NT2/D1 (cell line): ENCODE data around the gene HERPUD1.

Experiments used
- DNase-seq: peaks from one replicate; pipeline ENCODE4 v3.0.0-alpha.2; 2011; ENCODE audit warnings: low read depth, low spot score
- H3K27me3 ChIP-seq: 2 replicates; pipeline ENCODE4 v1.6.0; 2011; ENCODE audit warnings: mild to moderate bottlenecking; ENCODE audit not compliant: insufficient read length, insufficient read depth
- H3K36me3 ChIP-seq: 2 replicates; pipeline ENCODE4 v1.6.1; 2011; ENCODE audit warnings: mild to moderate bottlenecking, low read length, mixed read lengths; ENCODE audit not compliant: insufficient read depth, insufficient read length
- H3K4me1 ChIP-seq: 2 replicates; pipeline ENCODE4 v1.5.1; 2011; ENCODE audit not compliant: insufficient read depth, insufficient read length
- H3K4me3 ChIP-seq: 2 replicates; pipeline ENCODE4 v1.5.1; 2011; ENCODE audit warnings: low read depth; ENCODE audit not compliant: insufficient read length
- H3K9ac ChIP-seq: 2 replicates; pipeline ENCODE4 v1.6.0; 2011; ENCODE audit warnings: low read depth; ENCODE audit not compliant: insufficient read length
- H3K9me3 ChIP-seq: 2 replicates; pipeline ENCODE4 v1.5.1; 2011; ENCODE audit warnings: mild to moderate bottlenecking, low read length; ENCODE audit not compliant: insufficient read depth
- SUZ12 ChIP-seq: IDR thresholded peaks from 2 replicates; pipeline ENCODE4 v1.6.1; 2011; ENCODE audit not compliant: insufficient read length, insufficient read depth; ENCODE audit errors: extremely low read depth
- YY1 ChIP-seq: IDR thresholded peaks from 2 replicates; pipeline ENCODE4 v1.6.1; 2011; ENCODE audit not compliant: insufficient read length, insufficient read depth
- ZNF274 ChIP-seq: IDR thresholded peaks from 2 replicates; pipeline ENCODE4 v1.6.1; 2011; ENCODE audit warnings: mild to moderate bottlenecking, low read depth, low read length

The HERPUD1 gene

DNA sequence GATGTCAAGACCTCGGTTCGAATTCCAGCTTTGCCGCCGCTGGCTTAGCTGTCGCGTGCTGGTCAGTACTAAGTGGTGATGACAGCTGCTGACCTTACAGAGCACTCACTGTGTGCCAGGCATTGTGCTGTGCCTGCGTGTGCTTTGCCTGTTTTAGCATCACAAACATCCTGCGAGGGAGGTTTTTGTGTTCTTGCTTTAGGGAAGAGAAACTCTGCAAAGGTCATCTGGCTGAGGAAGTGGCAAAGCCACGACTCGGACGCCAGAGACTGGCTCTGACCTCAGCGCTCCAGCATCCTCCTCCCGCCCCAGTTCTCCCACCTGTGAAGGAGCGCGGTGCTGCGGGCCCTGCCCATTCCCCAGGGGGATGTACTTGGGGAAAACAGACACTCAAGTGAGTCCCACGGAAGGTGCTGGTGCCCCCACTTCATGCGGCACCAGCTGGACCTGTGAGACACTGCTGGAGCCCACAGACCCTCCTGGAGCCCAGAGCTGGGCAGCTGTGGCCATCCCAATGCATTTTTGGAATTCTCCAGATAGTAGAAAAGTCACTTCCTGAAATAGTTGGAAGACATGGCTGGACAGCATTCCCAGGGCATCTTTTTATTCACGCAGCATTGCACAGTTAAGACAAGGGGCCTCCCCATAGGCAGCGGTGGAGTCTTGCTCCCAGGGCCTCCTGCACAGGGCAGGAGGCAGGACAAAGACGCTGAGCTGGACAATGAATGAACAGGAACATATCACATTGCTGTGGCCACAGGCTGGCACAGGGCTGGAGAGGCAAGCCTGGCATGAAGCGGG is 20.0 kb upstream of the HERPUD1 start:
- no peaks in the 10 kb centered on the region for H3K27me3 ChIP-seq
- H3K4me1 ChIP-seq = peaks cover 10% of the 10 kb centered on the region
- H3K4me3 ChIP-seq = no peak overlapping the region
- no peak for TF ChIP-seq ZNF274
- TF ChIP-seq SUZ12 = no peak
- no peak for TF ChIP-seq YY1
- no peak for DNase-seq
- H3K36me3 ChIP-seq = no peaks in the 10 kb centered on the region
- no peak overlapping the region for H3K9ac ChIP-seq
- no peaks in the 10 kb centered on the region for H3K9me3 ChIP-seq

GRCh38 chr16:56912746-56913708 is 18.9 kb upstream of the HERPUD1 start:
- no peak overlapping the region for H3K4me3 ChIP-seq
- no peaks in the 10 kb centered on the region for H3K27me3 ChIP-seq
- no peak overlapping the region for H3K9ac ChIP-seq
- TF ChIP-seq SUZ12 (no peak), YY1 (no peak), ZNF274 (no peak)
- H3K4me1 ChIP-seq = peaks cover 10% of the 10 kb centered on the region
- H3K36me3 ChIP-seq = no peaks in the 10 kb centered on the region
- no peaks in the 10 kb centered on the region for H3K9me3 ChIP-seq
- no peak for DNase-seq

- TF ChIP-seq YY1 (no peak), SUZ12 (no peak), ZNF274 (no peak)
- H3K4me1 ChIP-seq = peaks cover 10% of the 10 kb centered on the region
- no peaks in the 10 kb centered on the region for H3K9me3 ChIP-seq
Measured at GRCh38 chr16:56914896-56915295, 17.0 kb upstream of the HERPUD1 start.

GRCh38 chr16:56915336-56916119 is 16.4 kb upstream of the HERPUD1 start:
- Histone ChIP-seq H3K4me1 (peaks cover 10% of the 10 kb centered on the region), H3K9me3 (no peaks in the 10 kb centered on the region), H3K27me3 (no peaks in the 10 kb centered on the region), H3K36me3 (no peaks in the 10 kb centered on the region), H3K9ac (no peak overlapping the region), H3K4me3 (no peak overlapping the region)
- no peak for DNase-seq
- no peak for TF ChIP-seq SUZ12
- no peak for TF ChIP-seq YY1
- TF ChIP-seq ZNF274 = no peak

More at GRCh38 chr16:56914896-56915295, 17.0 kb upstream of the HERPUD1 start:
- H3K36me3 ChIP-seq = no peaks in the 10 kb centered on the region
- H3K9ac ChIP-seq = no peak overlapping the region
- H3K27me3 ChIP-seq = no peaks in the 10 kb centered on the region
- DNase-seq = no peak
- no peak overlapping the region for H3K4me3 ChIP-seq

GRCh38 chr16:56916571-56917403 is 15.2 kb upstream of the HERPUD1 start:
- no peaks in the 10 kb centered on the region for H3K36me3 ChIP-seq
- H3K27me3 ChIP-seq = no peaks in the 10 kb centered on the region
- DNase-seq = no peak
- no peak overlapping the region for H3K4me3 ChIP-seq
- H3K9ac ChIP-seq = no peak overlapping the region
- TF ChIP-seq YY1 (no peak), ZNF274 (no peak), SUZ12 (no peak)
- peaks cover 7% of the 10 kb centered on the region for H3K4me1 ChIP-seq
- no peaks in the 10 kb centered on the region for H3K9me3 ChIP-seq

DNA sequence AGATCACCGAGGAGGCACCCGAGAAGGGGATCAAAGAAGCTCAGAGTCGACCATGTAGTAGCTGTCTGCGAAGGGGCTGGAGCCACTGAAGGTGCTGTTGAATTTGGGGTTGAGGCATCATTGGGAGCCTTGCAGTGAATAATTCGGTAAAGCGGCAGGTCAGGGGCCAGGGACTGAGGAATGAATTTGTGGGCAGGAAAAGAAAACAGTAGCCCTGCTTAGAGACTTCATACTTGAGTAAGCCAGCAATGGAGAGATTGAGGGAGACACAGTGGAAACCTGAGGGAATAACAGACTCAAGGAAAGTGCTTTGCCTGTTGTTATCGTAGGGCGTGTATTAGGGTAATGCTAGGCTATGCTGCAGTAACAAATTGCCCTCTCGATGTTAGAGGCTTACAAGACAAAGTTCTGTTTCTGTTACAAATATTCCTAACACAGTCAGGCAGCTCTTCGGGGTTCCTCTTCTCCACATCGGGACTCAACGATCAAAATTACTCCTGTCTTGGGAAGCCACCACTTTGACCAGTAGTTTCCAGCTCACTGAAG is 13.4 kb upstream of the HERPUD1 start:
- TF ChIP-seq YY1 (no peak), ZNF274 (no peak), SUZ12 (no peak)
- no peak for DNase-seq
- Histone ChIP-seq H3K4me1 (no peaks in the 10 kb centered on the region), H3K4me3 (no peak overlapping the region), H3K9me3 (no peaks in the 10 kb centered on the region), H3K36me3 (no peaks in the 10 kb centered on the region), H3K27me3 (no peaks in the 10 kb centered on the region), H3K9ac (no peak overlapping the region)
